EL (cell line): ENCODE results near the gene ALB.

Experiments
- DNase-seq: peaks from one replicate; pipeline ENCODE4 v3.0.0-alpha.2; 2016

Gene ALB

DNA sequence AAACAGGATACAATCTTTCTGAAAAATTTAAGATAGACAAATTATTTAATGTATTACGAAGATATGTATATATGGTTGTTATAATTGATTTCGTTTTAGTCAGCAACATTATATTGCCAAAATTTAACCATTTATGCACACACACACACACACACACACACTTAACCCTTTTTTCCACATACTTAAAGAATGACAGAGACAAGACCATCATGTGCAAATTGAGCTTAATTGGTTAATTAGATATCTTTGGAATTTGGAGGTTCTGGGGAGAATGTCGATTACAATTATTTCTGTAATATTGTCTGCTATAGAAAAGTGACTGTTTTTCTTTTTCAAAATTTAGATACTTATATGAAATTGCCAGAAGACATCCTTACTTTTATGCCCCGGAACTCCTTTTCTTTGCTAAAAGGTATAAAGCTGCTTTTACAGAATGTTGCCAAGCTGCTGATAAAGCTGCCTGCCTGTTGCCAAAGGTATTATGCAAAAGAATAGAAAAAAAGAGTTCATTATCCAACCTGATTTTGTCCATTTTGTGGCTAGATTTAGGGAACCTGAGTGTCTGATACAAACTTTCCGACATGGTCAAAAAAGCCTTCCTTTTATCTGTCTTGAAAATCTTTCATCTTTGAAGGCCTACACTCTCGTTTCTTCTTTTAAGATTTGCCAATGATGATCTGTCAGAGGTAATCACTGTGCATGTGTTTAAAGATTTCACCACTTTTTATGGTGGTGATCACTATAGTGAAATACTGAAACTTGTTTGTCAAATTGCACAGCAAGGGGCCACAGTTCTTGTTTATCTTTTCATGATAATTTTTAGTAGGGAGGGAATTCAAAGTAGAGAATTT is 5.2 kb downstream of the ALB start:
- no peak for DNase-seq

DNA sequence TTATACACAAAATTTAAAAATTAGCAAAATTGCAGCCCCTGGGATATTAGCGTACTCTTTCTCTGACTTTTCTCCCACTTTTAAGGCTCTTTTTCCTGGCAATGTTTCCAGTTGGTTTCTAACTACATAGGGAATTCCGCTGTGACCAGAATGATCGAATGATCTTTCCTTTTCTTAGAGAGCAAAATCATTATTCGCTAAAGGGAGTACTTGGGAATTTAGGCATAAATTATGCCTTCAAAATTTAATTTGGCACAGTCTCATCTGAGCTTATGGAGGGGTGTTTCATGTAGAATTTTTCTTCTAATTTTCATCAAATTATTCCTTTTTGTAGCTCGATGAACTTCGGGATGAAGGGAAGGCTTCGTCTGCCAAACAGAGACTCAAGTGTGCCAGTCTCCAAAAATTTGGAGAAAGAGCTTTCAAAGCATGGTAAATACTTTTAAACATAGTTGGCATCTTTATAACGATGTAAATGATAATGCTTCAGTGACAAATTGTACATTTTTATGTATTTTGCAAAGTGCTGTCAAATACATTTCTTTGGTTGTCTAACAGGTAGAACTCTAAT is 6.0 kb downstream of the ALB start:
- DNase-seq, result no peak

DNA sequence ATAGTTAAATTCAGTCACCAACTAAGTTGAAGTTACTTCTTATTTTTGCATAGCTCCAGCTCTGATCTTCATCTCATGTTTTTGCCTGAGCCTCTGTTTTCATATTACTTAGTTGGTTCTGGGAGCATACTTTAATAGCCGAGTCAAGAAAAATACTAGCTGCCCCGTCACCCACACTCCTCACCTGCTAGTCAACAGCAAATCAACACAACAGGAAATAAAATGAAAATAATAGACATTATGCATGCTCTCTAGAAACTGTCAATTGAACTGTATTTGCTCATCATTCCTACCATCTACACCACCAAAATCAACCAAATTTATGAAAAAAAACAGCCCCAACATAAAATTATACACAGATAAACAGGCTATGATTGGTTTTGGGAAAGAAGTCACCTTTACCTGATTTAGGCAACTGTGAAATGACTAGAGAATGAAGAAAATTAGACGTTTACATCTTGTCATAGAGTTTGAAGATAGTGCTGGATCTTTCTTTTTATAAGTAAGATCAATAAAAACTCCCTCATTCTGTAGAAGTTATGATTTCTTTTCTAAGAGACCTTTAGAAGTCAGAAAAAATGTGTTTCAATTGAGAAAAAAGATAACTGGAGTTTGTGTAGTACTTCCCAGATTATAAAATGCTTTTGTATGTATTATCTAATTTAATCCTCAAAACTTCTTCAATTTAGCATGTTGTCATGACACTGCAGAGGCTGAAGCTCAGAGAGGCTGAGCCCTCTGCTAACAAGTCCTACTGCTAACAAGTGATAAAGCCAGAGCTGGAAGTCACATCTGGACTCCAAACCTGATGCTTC is 7.0 kb downstream of the ALB start:
- no peak for DNase-seq

DNA sequence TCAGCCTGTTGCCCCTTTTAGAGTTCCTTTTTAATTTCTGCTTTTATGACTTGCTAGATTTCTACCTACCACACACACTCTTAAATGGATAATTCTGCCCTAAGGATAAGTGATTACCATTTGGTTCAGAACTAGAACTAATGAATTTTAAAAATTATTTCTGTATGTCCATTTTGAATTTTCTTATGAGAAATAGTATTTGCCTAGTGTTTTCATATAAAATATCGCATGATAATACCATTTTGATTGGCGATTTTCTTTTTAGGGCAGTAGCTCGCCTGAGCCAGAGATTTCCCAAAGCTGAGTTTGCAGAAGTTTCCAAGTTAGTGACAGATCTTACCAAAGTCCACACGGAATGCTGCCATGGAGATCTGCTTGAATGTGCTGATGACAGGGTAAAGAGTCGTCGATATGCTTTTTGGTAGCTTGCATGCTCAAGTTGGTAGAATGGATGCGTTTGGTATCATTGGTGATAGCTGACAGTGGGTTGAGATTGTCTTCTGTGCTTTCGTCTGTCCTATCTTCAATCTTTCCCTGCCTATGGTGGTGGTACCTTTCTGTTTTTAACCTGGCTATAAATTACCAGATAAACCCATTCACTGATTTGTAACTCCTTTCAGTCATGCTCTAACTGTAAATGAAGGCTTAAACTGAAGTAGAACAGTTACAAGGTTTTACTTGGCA is 7.8 kb downstream of the ALB start:
- no peak for DNase-seq

DNA sequence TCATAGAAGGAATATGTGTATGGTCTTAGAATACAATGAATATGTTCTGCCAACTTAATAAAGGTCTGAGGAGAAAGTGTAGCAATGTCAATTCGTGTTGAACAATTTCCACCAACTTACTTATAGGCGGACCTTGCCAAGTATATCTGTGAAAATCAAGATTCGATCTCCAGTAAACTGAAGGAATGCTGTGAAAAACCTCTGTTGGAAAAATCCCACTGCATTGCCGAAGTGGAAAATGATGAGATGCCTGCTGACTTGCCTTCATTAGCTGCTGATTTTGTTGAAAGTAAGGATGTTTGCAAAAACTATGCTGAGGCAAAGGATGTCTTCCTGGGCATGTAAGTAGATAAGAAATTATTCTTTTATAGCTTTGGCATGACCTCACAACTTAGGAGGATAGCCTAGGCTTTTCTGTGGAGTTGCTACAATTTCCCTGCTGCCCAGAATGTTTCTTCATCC is 9.2 kb downstream of the ALB start:
- no peak for DNase-seq

DNA sequence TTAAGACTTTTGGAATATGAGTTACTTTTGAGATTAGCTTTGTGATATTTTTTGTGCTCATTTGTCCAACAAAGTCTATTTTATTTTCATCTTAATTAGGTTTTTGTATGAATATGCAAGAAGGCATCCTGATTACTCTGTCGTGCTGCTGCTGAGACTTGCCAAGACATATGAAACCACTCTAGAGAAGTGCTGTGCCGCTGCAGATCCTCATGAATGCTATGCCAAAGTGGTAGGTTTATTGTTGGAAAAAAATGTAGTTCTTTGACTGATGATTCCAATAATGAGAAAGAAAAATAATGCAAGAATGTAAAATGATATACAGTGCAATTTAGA is 10.8 kb downstream of the ALB start:
- DNase-seq, result no peak

DNA sequence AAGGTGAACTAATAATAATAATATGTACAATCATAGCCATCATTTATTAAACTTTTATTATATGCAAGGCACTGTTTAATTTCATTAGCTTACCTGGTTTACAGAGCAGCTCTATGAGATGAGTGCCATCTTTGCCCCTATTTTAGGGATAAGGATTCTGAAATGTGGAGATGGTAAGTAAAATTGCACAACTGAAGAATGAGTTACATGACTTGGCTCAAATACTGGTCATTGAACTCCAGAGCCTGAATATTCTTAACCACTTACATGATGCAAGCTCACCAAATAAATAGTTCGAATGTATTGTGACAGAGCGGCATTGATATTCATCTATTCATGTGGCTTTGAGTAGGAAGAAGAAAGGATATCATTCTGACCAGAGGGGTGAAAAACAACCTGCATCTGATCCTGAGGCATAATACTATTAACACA is 11.7 kb downstream of the ALB start:
- DNase-seq, result no peak

DNA sequence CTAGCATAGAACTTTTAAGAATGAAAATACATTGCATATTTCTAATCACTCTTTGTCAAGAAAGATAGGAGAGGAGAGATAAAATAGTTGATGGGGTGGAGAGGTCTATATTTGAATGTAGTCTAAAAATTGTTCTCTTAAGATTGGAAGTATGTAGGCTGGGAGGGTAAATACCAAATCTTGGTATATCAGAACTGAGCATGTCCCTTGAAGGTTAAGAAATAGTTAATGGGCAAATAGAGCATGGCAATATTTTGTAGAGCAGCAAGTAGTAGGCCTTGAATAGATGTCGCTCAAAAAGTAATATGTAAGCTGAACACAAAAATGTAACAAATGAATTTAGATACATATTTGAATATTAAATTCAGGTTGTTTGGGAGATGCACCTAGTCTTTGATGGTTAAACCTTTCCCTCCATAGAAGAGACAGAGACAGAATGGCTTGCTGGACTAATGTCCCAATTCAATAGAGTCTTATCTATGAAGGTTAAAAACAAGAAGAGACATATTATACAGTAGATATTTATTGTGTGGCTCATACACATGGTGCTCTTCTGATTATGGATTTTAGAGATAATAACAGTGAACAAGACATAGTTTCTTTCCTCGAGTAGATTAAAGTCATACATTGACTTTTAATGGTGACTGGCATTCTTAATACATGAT is 12.5 kb downstream of the ALB start:
- no peak for DNase-seq

DNA sequence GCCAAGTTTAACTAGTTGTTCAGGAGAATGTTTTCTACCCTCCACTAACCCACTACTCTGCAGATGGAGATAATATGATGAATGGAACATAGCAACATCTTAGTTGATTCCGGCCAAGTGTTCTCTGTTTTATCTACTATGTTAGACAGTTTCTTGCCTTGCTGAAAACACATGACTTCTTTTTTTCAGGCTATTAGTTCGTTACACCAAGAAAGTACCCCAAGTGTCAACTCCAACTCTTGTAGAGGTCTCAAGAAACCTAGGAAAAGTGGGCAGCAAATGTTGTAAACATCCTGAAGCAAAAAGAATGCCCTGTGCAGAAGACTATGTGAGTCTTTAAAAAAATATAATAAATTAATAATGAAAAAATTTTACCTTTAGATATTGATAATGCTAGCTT is 13.3 kb downstream of the ALB start:
- DNase-seq, result no peak

DNA sequence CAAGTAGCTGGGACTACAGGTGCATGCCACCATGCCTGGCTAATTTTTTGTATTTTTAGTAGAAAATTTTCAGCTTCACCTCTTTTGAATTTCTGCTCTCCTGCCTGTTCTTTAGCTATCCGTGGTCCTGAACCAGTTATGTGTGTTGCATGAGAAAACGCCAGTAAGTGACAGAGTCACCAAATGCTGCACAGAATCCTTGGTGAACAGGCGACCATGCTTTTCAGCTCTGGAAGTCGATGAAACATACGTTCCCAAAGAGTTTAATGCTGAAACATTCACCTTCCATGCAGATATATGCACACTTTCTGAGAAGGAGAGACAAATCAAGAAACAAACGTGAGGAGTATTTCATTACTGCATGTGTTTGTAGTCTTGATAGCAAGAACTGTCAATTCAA is 13.9 kb downstream of the ALB start:
- DNase-seq, result no peak

DNA sequence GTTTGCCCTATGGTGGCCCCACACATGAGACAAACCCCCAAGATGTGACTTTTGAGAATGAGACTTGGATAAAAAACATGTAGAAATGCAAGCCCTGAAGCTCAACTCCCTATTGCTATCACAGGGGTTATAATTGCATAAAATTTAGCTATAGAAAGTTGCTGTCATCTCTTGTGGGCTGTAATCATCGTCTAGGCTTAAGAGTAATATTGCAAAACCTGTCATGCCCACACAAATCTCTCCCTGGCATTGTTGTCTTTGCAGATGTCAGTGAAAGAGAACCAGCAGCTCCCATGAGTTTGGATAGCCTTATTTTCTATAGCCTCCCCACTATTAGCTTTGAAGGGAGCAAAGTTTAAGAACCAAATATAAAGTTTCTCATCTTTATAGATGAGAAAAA is 14.6 kb downstream of the ALB start:
- no peak for DNase-seq

DNA sequence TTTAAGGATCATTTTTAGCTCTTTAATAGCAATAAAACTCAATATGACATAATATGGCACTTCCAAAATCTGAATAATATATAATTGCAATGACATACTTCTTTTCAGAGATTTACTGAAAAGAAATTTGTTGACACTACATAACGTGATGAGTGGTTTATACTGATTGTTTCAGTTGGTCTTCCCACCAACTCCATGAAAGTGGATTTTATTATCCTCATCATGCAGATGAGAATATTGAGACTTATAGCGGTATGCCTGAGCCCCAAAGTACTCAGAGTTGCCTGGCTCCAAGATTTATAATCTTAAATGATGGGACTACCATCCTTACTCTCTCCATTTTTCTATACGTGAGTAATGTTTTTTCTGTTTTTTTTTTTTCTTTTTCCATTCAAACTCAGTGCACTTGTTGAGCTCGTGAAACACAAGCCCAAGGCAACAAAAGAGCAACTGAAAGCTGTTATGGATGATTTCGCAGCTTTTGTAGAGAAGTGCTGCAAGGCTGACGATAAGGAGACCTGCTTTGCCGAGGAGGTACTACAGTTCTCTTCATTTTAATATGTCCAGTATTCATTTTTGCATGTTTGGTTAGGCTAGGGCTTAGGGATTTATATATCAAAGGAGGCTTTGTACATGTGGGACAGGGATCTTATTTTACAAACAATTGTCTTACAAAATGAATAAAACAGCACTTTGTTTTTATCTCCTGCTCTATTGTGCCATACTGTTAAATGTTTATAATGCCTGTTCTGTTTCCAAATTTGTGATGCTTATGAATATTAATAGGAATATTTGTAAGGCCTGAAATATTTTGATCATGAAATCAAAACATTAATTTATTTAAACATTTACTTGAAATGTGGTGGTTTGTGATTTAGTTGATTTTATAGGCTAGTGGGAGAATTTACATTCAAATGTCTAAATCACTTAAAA is 15.3 kb downstream of the ALB start:
- no peak for DNase-seq

DNA sequence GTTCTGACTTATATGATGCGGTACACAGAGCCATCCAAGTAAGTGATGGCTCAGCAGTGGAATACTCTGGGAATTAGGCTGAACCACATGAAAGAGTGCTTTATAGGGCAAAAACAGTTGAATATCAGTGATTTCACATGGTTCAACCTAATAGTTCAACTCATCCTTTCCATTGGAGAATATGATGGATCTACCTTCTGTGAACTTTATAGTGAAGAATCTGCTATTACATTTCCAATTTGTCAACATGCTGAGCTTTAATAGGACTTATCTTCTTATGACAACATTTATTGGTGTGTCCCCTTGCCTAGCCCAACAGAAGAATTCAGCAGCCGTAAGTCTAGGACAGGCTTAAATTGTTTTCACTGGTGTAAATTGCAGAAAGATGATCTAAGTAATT is 16.5 kb downstream of the ALB start:
- no peak for DNase-seq

DNA sequence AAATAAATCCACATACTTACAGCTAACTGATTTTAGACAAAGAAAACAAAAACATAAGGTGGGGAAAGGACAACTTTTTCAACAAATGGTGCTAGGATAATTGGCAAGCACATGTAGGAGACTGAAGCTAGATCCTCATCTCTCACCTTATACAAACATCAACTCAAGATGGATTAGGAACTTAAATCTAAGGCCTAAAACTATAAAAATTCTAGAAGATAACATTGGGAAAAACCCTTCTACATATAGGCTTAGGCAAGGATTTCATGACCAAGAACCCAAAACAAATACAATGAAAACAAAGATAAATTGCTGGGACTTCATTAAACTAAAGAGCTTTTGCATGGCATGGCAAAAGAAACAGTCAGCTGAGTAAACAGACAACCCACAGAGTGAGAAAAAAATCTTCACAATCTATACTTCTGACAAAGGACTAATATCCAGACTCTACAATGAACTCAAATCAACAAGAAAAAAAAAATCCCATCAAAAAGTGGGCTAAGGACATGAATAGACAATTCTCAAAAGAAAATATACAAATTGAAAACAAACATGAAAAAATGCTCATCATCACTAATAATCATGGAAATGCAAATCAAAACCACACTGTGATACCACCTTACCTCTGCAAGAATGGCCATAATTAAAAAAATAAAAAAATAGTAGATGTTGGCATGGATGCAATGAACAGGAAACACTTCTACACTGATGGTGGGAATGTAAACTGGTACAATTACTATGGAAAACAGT is 17.8 kb downstream of the ALB start:
- no peak for DNase-seq

DNA sequence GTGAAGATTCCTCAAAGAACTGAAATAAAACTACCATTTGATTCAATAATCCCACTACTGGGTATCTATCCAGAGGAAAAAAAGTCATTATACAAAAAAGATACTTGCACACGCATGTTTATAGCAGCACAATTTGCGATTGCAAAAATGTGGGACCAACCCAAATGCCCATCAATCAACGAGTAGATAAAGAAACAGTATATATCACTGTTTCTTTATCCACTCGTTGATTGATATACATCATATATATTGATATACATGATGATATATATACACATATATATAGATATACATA is 18.3 kb downstream of the ALB start:
- DNase-seq, result no peak

DNA sequence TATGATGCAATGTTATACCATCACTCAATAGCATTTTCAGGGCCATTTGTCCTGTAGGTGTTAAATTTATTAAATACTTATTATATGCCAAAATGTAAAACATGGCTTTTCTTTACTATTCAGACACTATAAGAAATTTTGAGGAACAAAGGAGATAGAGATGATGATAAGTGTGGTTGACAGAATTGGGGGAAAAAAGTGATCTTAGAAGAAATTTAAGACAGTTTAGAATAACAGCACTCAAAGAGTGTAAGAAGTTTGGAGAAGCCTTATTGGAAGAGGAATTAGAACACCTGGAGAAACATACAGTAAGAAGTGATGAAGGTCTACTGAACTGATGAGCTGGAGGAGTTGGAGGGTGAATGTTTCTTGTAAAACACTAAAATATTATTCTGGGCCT is 19.1 kb downstream of the ALB start:
- DNase-seq, result no peak

DNA sequence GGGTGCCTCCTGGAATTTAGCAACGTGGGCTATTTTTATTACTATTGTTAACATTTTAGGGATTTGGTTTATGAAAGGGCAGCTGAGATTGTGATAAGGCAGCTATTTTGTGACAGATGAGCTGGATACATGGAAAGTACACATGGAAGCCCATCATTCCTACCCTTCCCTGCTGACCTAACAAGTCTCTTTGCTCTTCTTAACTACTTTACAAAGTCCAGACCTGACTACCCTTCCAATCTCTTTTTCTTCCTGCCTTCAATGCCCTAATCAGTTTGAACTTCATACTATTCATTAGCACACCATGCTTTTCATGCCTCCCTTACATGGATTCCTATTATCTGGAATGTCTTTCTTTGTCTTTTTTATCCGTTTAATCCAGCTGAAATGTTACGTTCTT is 22.6 kb downstream of the ALB start:
- no peak for DNase-seq

DNA sequence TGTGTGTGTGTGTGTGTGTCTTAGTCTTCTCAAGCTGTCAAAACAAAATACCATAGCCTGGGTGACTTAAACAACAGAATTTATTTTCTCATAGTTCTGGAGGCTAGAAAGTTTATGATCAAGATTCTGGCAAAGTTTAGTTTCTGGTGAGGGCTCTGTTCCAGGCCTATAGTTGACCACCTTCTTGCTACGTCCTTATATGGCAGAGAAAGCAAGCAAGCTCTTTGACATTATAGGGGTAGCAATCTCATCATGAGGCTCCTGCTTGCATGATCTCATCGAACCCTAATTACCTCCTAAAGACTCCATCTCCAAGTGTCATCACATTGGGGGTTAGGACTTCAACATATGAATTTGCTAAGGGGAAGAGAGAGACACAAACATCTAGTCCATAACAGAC is 25.0 kb downstream of the ALB start:
- DNase-seq, result no peak

DNA sequence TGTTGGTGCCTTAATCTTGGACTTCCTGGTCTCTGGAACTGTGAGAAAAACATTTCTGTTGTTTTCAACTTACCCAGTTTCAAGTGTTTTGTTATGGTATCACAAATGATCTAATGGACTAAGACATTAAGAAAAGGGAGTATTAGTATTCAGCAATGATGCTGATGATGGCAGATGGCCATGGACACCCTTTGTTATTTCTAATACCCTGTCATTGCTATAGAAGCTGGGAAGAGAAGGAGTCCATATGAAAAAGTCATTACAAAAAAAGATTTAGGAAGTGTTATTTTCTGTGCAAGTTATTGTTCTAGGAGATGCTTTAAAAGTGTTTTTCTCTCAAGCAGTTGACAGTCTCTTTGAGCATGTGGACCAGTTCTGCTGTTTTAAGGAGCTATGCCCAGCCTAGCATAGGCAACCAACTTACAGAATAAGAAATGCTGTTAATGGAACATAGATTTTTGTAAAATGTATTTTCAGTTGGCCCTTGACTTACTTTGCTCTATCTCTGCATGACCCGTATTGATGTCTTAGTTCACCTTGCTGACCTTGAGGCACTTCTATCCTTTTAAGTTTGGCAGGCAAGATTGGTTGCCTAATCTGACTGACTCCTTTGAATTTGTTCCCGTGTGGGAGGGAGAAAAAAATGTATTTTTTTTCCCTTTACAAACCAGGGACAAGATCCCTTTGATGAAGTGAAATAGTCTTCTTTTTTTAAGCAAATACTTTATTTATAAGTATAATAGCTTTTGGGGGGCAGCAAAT is 25.9 kb downstream of the ALB start:
- DNase-seq, result no peak

DNA sequence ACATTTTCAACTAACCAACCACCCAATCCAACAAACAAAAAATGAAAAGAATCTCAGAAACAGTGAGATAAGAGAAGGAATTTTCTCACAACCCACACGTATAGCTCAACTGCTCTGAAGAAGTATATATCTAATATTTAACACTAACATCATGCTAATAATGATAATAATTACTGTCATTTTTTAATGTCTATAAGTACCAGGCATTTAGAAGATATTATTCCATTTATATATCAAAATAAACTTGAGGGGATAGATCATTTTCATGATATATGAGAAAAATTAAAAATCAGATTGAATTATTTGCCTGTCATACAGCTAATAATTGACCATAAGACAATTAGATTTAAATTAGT is 27.7 kb downstream of the ALB start:
- DNase-seq, result no peak
